Fibroblast of lung (primary cell): ENCODE results near the gene MYRIP. TPM values are rescaled to one million over a fixed set of nuclear protein-coding genes. Genes with fewer than 3 reads are reported as not detected.

Experiments used
- DNase-seq, 2 donors: peaks; one replicate each; pipeline versions ENCODE4 v3.0.0 to v3.0.0-alpha.2; 2010; ENCODE audit warnings: low read depth in 2 of 2
- H2AFZ ChIP-seq: 2 replicates; pipeline ENCODE4 v1.5.1; 2012; ENCODE audit warnings: low read length, control low read depth, inconsistent platforms
- H3K27ac ChIP-seq: 2 replicates; pipeline ENCODE4 v1.5.1; 2011; ENCODE audit warnings: low read length, control low read depth; ENCODE audit not compliant: insufficient read depth
- H3K27me3 ChIP-seq: 2 replicates; pipeline ENCODE4 v1.5.1; 2011; ENCODE audit warnings: mild to moderate bottlenecking, low read length; ENCODE audit not compliant: control insufficient read depth, insufficient read depth
- H3K36me3 ChIP-seq: 2 replicates; pipeline ENCODE4 v1.5.1; 2011; ENCODE audit warnings: low read length; ENCODE audit not compliant: control insufficient read depth, insufficient read depth
- H3K4me1 ChIP-seq: 2 replicates; pipeline ENCODE4 v1.5.1; 2011; ENCODE audit warnings: low read length; ENCODE audit not compliant: control insufficient read depth, insufficient read depth; ENCODE audit errors: extremely low read depth
- H3K4me2 ChIP-seq: 2 replicates; pipeline ENCODE4 v1.5.1; 2011; ENCODE audit warnings: low read length, control low read depth; ENCODE audit not compliant: insufficient read depth; ENCODE audit errors: extremely low read depth
- H3K4me3 ChIP-seq, 4 experiments: fragments of 200-600 bp in 1 of 4; sonication (generic) in 1 of 4; replicated peaks in 1 of 4; 2 replicates each; pipeline ENCODE4 v1.5.1; 2011 to 2016; ENCODE audit warnings: low read length in 4 of 4, low read depth in 3 of 4, mild to moderate bottlenecking in 3 of 4, control low read depth in 2 of 4, inconsistent platforms in 1 of 4, mixed read lengths in 1 of 4; ENCODE audit not compliant: insufficient read depth in 1 of 4; ENCODE audit errors: control extremely low read depth in 1 of 4
- H3K79me2 ChIP-seq: 2 replicates; pipeline ENCODE4 v1.5.1; 2012; ENCODE audit warnings: mild to moderate bottlenecking, low read length, inconsistent platforms; ENCODE audit not compliant: control insufficient read depth, insufficient read depth
- H3K9ac ChIP-seq: 2 replicates; pipeline ENCODE4 v1.5.1; 2011; ENCODE audit warnings: mild to moderate bottlenecking, low read length, control low read depth; ENCODE audit not compliant: insufficient read depth
- H3K9me3 ChIP-seq: 2 replicates; pipeline ENCODE4 v1.5.1; 2012; ENCODE audit warnings: low read depth, low read length; ENCODE audit not compliant: control insufficient read depth, insufficient read depth
- H4K20me1 ChIP-seq: 2 replicates; pipeline ENCODE4 v1.5.1; 2011; ENCODE audit warnings: low read length; ENCODE audit not compliant: control insufficient read depth, insufficient read depth; ENCODE audit errors: extremely low read depth
- EZH2 ChIP-seq: IDR thresholded peaks from 2 replicates; pipeline ENCODE4 v1.5.1; 2012; ENCODE audit warnings: low read length, control low read depth, mild to moderate bottlenecking; ENCODE audit errors: missing control alignments
- polyA plus RNA-seq, 2 donors: library from polyadenylated mRNA; depleted of rRNA in 1 of 2; stranded (reverse) in 1 of 2; unstranded in 1 of 2; fragments of >200 nt; gene quantifications; 2 replicates each; pipeline ENCODE4 v1.2.1, GENCODE V29; 2011 to 2012; ENCODE audit warnings: missing spikeins in 1 of 2
- total RNA-seq: library from RNA; depleted of rRNA; stranded (reverse); fragments of >200 nt; gene quantifications from 2 replicates; pipeline ENCODE4 v1.2.1, GENCODE V29; 2014
- TF ChIP-seq, protein P1 (sequence below), 2 donors: IDR thresholded peaks in 1 of 2; conservative IDR thresholded peaks in 1 of 2; 1 replicate in 1 of 2; 2 replicates in 1 of 2; pipeline ENCODE4 v1.5.1; 2011 to 2012; ENCODE audit warnings: low read length in 2 of 2, control low read depth in 1 of 2, inconsistent platforms in 1 of 2, low read depth in 1 of 2, mild to moderate bottlenecking in 1 of 2

Gene MYRIP
- total and polyA plus RNA-seq, 2 donors (not counting 1 experiment from before 2014, with no cell fraction given) = 0.02 TPM; not detected in 1

DNA sequence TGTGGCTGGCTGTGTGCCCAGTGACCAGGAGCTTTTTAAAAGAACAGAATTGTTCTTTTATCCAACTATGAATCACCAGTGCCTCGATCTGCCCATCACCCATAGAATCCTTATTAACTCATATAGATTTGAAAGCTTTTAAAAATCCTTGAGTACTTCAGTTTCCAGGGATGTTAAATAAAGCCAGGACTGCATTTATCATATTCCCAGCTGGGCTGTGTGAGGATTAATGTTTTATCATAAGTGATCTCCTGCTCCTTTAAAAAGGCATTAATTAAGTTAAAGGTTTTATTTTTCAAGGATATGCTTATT, 234.0 kb downstream of the MYRIP start:
- H3K9ac ChIP-seq = no peak overlapping the region
- no peak overlapping the region for H2AFZ ChIP-seq
- H3K4me3 ChIP-seq = no peak overlapping the region
- H3K4me2 ChIP-seq = no peak overlapping the region
- H3K9me3 ChIP-seq = no peaks in the 10 kb centered on the region
- H3K79me2 ChIP-seq = no peaks in the 10 kb centered on the region
- no peaks in the 10 kb centered on the region for H3K4me1 ChIP-seq
- H3K36me3 ChIP-seq = no peaks in the 10 kb centered on the region
- DNase-seq = peak in 1 of 2 donors; percentile 74
- H3K27me3 ChIP-seq = no peaks in the 10 kb centered on the region
- H3K27ac ChIP-seq = no peak overlapping the region
- no peaks in the 10 kb centered on the region for H4K20me1 ChIP-seq
- TF ChIP-seq, protein P1, sequence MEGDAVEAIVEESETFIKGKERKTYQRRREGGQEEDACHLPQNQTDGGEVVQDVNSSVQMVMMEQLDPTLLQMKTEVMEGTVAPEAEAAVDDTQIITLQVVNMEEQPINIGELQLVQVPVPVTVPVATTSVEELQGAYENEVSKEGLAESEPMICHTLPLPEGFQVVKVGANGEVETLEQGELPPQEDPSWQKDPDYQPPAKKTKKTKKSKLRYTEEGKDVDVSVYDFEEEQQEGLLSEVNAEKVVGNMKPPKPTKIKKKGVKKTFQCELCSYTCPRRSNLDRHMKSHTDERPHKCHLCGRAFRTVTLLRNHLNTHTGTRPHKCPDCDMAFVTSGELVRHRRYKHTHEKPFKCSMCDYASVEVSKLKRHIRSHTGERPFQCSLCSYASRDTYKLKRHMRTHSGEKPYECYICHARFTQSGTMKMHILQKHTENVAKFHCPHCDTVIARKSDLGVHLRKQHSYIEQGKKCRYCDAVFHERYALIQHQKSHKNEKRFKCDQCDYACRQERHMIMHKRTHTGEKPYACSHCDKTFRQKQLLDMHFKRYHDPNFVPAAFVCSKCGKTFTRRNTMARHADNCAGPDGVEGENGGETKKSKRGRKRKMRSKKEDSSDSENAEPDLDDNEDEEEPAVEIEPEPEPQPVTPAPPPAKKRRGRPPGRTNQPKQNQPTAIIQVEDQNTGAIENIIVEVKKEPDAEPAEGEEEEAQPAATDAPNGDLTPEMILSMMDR (conservative IDR thresholded peaks at IDR 0.05 in 1 of 2, IDR thresholded peaks at IDR 0.05 in 1 of 2; ENCODE audit: low read depth in 1 of 2, low read length in 2 of 2) = no peak
- no peak for TF ChIP-seq EZH2

DNA sequence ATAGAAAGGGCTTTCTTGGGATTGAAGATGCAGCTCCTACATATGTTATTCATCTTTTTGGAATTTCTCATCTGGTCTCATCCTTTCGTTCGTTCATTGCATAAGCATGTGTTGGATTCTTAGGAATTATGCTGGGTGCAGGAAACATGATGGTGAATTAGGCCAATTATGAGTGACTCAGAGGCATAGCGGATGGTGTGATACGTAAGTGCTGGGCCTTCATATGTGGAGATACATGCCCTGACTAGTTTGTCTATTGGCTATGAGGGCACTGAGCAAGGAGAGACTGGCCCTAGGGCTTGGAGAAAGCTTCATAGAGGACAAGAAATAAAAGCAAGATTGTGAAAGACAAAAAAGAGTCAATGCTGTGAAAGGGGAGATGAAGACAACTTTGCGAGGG, 235.1 kb downstream of the MYRIP start:
- no peak overlapping the region for H3K27ac ChIP-seq
- no peaks in the 10 kb centered on the region for H3K9me3 ChIP-seq
- DNase-seq = peak in 1 of 2 donors; percentile 87
- no peaks in the 10 kb centered on the region for H4K20me1 ChIP-seq
- H3K4me2 ChIP-seq = no peak overlapping the region
- no peaks in the 10 kb centered on the region for H3K36me3 ChIP-seq
- H3K4me1 ChIP-seq = no peaks in the 10 kb centered on the region
- no peak overlapping the region for H2AFZ ChIP-seq
- H3K9ac ChIP-seq = no peak overlapping the region
- no peak overlapping the region for H3K4me3 ChIP-seq
- H3K27me3 ChIP-seq = no peaks in the 10 kb centered on the region
- no peaks in the 10 kb centered on the region for H3K79me2 ChIP-seq
- TF ChIP-seq EZH2 = no peak

DNA sequence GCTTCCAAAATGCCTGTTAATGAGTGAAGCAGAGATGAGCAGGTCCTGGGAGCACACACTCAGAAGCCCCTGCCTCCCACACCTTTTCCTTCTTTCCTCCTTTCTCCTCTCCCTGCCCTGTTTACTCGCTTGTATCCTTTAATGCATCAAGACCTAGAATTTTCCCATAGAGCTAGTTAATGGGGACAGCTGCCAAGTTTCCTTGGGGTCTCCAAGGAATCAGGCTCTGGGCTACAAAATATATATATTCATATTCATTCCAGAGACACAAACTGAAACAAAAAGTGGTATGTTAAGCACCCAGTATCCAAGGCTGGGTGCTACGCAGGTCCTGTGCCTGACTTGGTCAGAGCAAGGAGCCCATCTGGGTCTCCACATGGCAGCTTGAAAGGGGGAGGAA, 235.6 kb downstream of the MYRIP start:
- H3K27ac ChIP-seq = no peak overlapping the region
- no peak overlapping the region for H3K4me2 ChIP-seq
- no peak overlapping the region for H3K4me3 ChIP-seq

More for the DNA sequence above, 235.6 kb downstream of the MYRIP start:
- H3K9me3 ChIP-seq = no peaks in the 10 kb centered on the region
- H2AFZ ChIP-seq = no peak overlapping the region
- no peak overlapping the region for H3K9ac ChIP-seq
- no peak for DNase-seq
- H4K20me1 ChIP-seq = no peaks in the 10 kb centered on the region
- H3K36me3 ChIP-seq = no peaks in the 10 kb centered on the region
- TF ChIP-seq EZH2 = no peak
- TF ChIP-seq, protein P1 (conservative IDR thresholded peaks at IDR 0.05 in 1 of 2, IDR thresholded peaks at IDR 0.05 in 1 of 2; ENCODE audit: low read depth in 1 of 2, low read length in 2 of 2) = no peak
- no peaks in the 10 kb centered on the region for H3K4me1 ChIP-seq
- no peaks in the 10 kb centered on the region for H3K79me2 ChIP-seq
- H3K27me3 ChIP-seq = no peaks in the 10 kb centered on the region
